Panc1 (cell line): Measurements from ENCODE around the gene CCAR1. TPM values are rescaled to one million over a fixed set of nuclear protein-coding genes. Genes with fewer than 3 reads are reported as not detected.
"Not testable (repeated sequence)": the region's sequence is repeated elsewhere in the genome, so short reads cannot be mapped to it uniquely, and the experiment has no call there.

Experiments used
- ATAC-seq: fragments of 200-7000 bp; cut with Tn5 transposase; 2 replicates; pipeline ENCODE4 v1.9.1; 2020; ENCODE audit warnings: mild to moderate bottlenecking, moderate library complexity
- BruUV-seq: library from RNA; stranded (reverse); fragments of 400-500 nt; replicated peaks from 2 replicates; lab custom pipeline; 2021; lab: Mats Ljungman, UMichigan
- CTCF ChIA-PET: fragments of 300-600 bp; sonication (Branson Sonifier 250); formaldehyde crosslinking; loops from one replicate; lab custom pipeline; 2022; ENCODE audit warnings: antibody characterized with exemption; lab: Charles Lee
- POLR2A ChIA-PET: fragments of 300-600 bp; sonication (Branson Sonifier 250); formaldehyde crosslinking; loops from one replicate; lab custom pipeline; 2022; ENCODE audit warnings: antibody characterized with exemption; lab: Charles Lee
- DNase-seq: peaks from one replicate; pipeline ENCODE4 v3.0.0-alpha.2; 2010; ENCODE audit warnings: low read depth, low spot score
- H3K27ac ChIP-seq: 2 replicates; pipeline ENCODE4 v1.5.1; 2011; ENCODE audit warnings: mild to moderate bottlenecking, low read length, inconsistent platforms
- H3K27me3 ChIP-seq: fragments of 200-500 bp; sonication (Bioruptor generic); 2 replicates; pipeline ENCODE4 v1.6.0; 2014; ENCODE audit warnings: low read length, inconsistent platforms; ENCODE audit not compliant: control insufficient read depth, insufficient read depth
- H3K36me3 ChIP-seq: fragments of 200-500 bp; sonication (Bioruptor generic); 2 replicates; pipeline ENCODE4 v1.5.1; 2014; ENCODE audit warnings: inconsistent platforms, mild to moderate bottlenecking, low read length, moderate library complexity; ENCODE audit not compliant: control insufficient read depth, insufficient read depth
- H3K4me1 ChIP-seq: 2 replicates; pipeline ENCODE4 v1.5.1; 2011; ENCODE audit warnings: inconsistent platforms, mild to moderate bottlenecking, low read length, moderate library complexity; ENCODE audit not compliant: control insufficient read depth, insufficient read depth
- H3K4me3 ChIP-seq, 2 experiments: 2 replicates each; pipeline ENCODE4 v1.5.1; 2011 to 2012; ENCODE audit warnings: low read depth in 2 of 2, low read length in 2 of 2, mild to moderate bottlenecking in 2 of 2, inconsistent platforms in 1 of 2, moderate library complexity in 1 of 2
- H3K9me3 ChIP-seq: fragments of 200-500 bp; sonication (Bioruptor generic); 2 replicates; pipeline ENCODE4 v1.5.1; 2014; ENCODE audit warnings: low read depth, mild to moderate bottlenecking, inconsistent platforms, low read length, moderate library complexity; ENCODE audit not compliant: control insufficient read depth, insufficient read depth
- POLR2AphosphoS5 ChIP-seq: IDR thresholded peaks from 2 replicates; pipeline ENCODE4 v1.6.1; 2012; ENCODE audit warnings: mild to moderate bottlenecking, low read depth, low read length, moderate library complexity
- REST ChIP-seq, 2 experiments: IDR thresholded peaks; 2 replicates each; pipeline ENCODE4 v1.6.1; 2011 to 2012; ENCODE audit warnings: low read depth in 2 of 2, control low read depth in 1 of 2, low read length in 1 of 2, mild to moderate bottlenecking in 1 of 2, moderate library complexity in 1 of 2; ENCODE audit not compliant: insufficient read depth in 1 of 2
- SIN3A ChIP-seq: IDR thresholded peaks from 2 replicates; pipeline ENCODE4 v1.6.1; 2012; ENCODE audit warnings: low read depth, mild to moderate bottlenecking, low read length, moderate library complexity, borderline replicate concordance; ENCODE audit not compliant: insufficient read depth
- TCF7L2 ChIP-seq: IDR thresholded peaks from 2 replicates; pipeline ENCODE4 v1.6.1; 2011; ENCODE audit warnings: mild to moderate bottlenecking, low read depth, low read length, inconsistent platforms
- in situ Hi-C: cut with HindIII; loops from 2 replicates; pipeline ENCODE4 v1.10.0; 2016; ENCODE audit warnings: low sequenced_read_pairs, low pct_unique_long_range_greater_than_20kb
- intact Hi-C: fragments of 100-400 bp; cut with micrococcal nuclease; formaldehyde crosslinking; loops from one replicate; pipeline ENCODE4 v1.10.0; 2022; ENCODE audit not compliant: unreplicated experiment
- total RNA-seq: library from RNA; stranded (reverse); gene quantifications from one replicate; pipeline ENCODE4 v1.2.1, GENCODE V29; 2021; ENCODE audit not compliant: unreplicated experiment
- TF ChIP-seq, protein P1 (sequence below): fragments of 450-650 bp; IDR thresholded peaks from 2 replicates; pipeline ENCODE4 v1.5.1; 2017; ENCODE audit warnings: mild to moderate bottlenecking

The CCAR1 gene
- total RNA-seq, 1 experiment from 2014 or later = 102 TPM

- in situ Hi-C loops = no loop called here
- BruUV-seq = no TSS peak
- CTCF ChIA-PET = no interaction called here
- Histone ChIP-seq H3K4me3 (no peak overlapping the region), H3K9me3 (no peaks in the 10 kb centered on the region), H3K4me1 (no peaks in the 10 kb centered on the region), H3K36me3 (peaks cover 46% of the 10 kb centered on the region), H3K27me3 (no peaks in the 10 kb centered on the region), H3K27ac (no peak overlapping the region)
- intact Hi-C loops = no loop called here
- DNase-seq (no peak), ATAC-seq (no peak)
- TF ChIP-seq, protein P1, sequence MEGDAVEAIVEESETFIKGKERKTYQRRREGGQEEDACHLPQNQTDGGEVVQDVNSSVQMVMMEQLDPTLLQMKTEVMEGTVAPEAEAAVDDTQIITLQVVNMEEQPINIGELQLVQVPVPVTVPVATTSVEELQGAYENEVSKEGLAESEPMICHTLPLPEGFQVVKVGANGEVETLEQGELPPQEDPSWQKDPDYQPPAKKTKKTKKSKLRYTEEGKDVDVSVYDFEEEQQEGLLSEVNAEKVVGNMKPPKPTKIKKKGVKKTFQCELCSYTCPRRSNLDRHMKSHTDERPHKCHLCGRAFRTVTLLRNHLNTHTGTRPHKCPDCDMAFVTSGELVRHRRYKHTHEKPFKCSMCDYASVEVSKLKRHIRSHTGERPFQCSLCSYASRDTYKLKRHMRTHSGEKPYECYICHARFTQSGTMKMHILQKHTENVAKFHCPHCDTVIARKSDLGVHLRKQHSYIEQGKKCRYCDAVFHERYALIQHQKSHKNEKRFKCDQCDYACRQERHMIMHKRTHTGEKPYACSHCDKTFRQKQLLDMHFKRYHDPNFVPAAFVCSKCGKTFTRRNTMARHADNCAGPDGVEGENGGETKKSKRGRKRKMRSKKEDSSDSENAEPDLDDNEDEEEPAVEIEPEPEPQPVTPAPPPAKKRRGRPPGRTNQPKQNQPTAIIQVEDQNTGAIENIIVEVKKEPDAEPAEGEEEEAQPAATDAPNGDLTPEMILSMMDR = no peak
- TF ChIP-seq TCF7L2 (no peak), SIN3A (no peak), REST (IDR thresholded peaks at IDR 0.05; ENCODE audit: insufficient read depth in 1 of 2, low read depth in 2 of 2, low read length in 1 of 2) (no peak), POLR2AphosphoS5 (no peak)
- POLR2A ChIA-PET = interaction anchor here (0.7 kb wide), 1 partner anchor 189 kb away, joined by 6 read pairs; no protein-coding TSS in a partner anchor
Measured at GRCh38 chr10:68735119-68735518, 14.1 kb downstream of the CCAR1 start.

DNA sequence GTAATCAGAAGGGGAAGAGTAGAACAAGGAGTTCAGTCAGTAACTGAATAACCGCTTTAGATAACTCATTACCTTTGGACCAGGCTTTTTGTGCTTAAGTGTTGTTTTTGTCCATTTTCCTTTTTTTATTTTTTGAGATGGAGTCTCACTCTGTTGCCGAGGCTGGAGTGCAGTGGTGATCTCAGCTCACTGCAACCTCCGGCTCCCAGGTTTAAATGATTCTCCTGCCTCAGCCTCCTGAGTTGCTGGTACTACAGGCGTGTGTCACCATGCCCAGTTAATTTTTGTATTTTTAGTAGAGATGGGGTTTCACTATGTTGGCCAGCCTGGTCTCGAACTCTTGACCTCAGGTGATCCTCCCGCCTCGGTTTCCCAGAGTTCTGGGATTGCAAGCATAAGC lies 14.7 kb downstream of the CCAR1 start:
- in situ Hi-C loops, H3K4me3 ChIP-seq, intact Hi-C loops: not testable (repeated sequence)

GRCh38 chr10:68740676-68741075 lies 19.6 kb downstream of the CCAR1 start:
- in situ Hi-C loops, BruUV-seq, intact Hi-C loops: not testable (repeated sequence)

More for the DNA sequence above, 14.7 kb downstream of the CCAR1 start:
- H3K27ac ChIP-seq, DNase-seq, H3K27me3 ChIP-seq, POLR2A ChIA-PET, ATAC-seq, BruUV-seq, H3K9me3 ChIP-seq, H3K4me1 ChIP-seq: not testable (repeated sequence)
- CTCF ChIA-PET = interaction anchor here (0.7 kb wide), 1 partner anchor 40 kb away, joined by 3 read pairs; no protein-coding TSS in a partner anchor
- peaks cover 52% of the 10 kb centered on the region for H3K36me3 ChIP-seq

More at GRCh38 chr10:68740676-68741075, 19.6 kb downstream of the CCAR1 start:
- H3K9me3 ChIP-seq, DNase-seq, H3K4me1 ChIP-seq, H3K4me3 ChIP-seq, H3K27me3 ChIP-seq, H3K27ac ChIP-seq, ATAC-seq, CTCF ChIA-PET: not testable (repeated sequence)
- POLR2A ChIA-PET = interaction anchor here (0.5 to 0.6 kb wide), 2 partner anchors 189 to 334 kb away, joined by 3 to 15 read pairs; partner anchors contain the start of gene RUFY2
- H3K36me3 ChIP-seq = peaks cover 66% of the 10 kb centered on the region
